Cardiac muscle cell (in vitro differentiated cells and primary cell): Measurements from ENCODE around the gene RALGPS2. TPM values are rescaled to one million over a fixed set of nuclear protein-coding genes. Genes with fewer than 3 reads are reported as not detected.

Source experiments
- DNase-seq, 2 donors: peaks; one replicate each; pipeline versions ENCODE4 v3.0.0 to v3.0.0-alpha.2; 2010 to 2017; ENCODE audit warnings: low read depth in 1 of 2, low spot score in 1 of 2
- H3K27ac ChIP-seq: fragments of 200-600 bp; sonication (generic); 2 replicates; pipeline ENCODE4 v1.5.1; 2016
- H3K27me3 ChIP-seq: fragments of 200-600 bp; sonication (generic); 2 replicates; pipeline ENCODE4 v1.6.0; 2016; ENCODE audit warnings: control low read depth
- H3K36me3 ChIP-seq: fragments of 200-600 bp; sonication (generic); 2 replicates; pipeline ENCODE4 v1.5.1; 2016; ENCODE audit warnings: control low read depth
- H3K4me1 ChIP-seq: fragments of 200-600 bp; sonication (generic); 2 replicates; pipeline ENCODE4 v1.8.1; 2017; ENCODE audit warnings: low read depth, mild to moderate bottlenecking, mixed run types
- H3K4me3 ChIP-seq: fragments of 200-600 bp; sonication (generic); 2 replicates; pipeline ENCODE4 v1.5.1; 2016; ENCODE audit warnings: mild to moderate bottlenecking
- H3K9me3 ChIP-seq: fragments of 200-600 bp; sonication (generic); 2 replicates; pipeline ENCODE4 v1.5.1; 2017; ENCODE audit warnings: low read depth, mild to moderate bottlenecking, control low read depth
- polyA plus RNA-seq: library from polyadenylated mRNA; unstranded; fragments of >200 nt; fragmentation: Nextera tagmentation; extraction: Ambion mirVana; gene quantifications from 2 replicates; pipeline ENCODE4 v1.2.1, GENCODE V29; 2016
- total RNA-seq: library from RNA; depleted of rRNA; stranded (reverse); fragments of >200 nt; gene quantifications from 2 replicates; pipeline ENCODE4 v1.2.3, GENCODE V29; 2016
- TF ChIP-seq, protein P1 (sequence below): IDR thresholded peaks from 2 replicates; pipeline ENCODE4 v1.5.1; 2012; ENCODE audit warnings: low read depth, mild to moderate bottlenecking, low read length

The RALGPS2 gene
- total and polyA plus RNA-seq, 2 experiments from 2014 or later: 10.3 to 27.3 TPM

DNA sequence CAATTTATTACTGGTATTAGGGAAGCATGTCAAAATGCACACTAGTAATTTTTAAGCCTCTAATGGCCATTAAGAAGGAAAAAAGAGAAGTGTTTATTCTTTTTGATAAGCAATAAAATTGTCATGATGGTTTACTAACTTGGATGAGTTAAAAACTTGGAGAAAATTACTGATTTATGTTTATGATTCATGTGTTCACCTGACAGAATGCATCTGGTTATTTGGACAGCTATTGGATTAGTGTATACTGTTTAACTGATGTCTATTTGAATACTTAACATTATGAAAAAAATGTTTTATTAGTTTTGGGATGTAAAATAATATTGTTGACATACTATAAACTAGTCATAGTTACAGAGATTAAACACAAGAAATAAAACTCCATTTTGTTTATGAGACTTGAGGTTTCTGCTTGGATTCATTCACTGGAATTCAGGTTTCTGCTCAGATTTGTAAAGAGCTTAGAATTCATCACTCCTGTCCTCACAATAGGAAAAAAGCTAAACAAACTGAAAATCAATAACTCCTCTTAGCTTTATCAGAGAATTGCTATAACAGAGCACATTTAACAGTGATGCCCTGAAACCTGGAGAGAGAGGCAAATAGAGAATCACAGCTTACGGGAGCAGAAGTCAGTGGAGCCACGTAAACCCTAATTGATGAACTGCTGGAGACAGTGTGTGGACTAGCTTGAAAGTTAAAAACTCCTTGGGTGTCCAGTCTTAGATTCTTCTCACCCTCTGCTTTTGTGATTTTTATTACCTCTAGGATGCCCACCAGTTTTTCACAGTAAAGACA, 56.7 kb downstream of the RALGPS2 start:
- no peak for DNase-seq
- peaks cover 10% of the 10 kb centered on the region for H3K36me3 ChIP-seq
- H3K27ac ChIP-seq: peak overlapping the region; percentile 27
- TF ChIP-seq, protein P1, sequence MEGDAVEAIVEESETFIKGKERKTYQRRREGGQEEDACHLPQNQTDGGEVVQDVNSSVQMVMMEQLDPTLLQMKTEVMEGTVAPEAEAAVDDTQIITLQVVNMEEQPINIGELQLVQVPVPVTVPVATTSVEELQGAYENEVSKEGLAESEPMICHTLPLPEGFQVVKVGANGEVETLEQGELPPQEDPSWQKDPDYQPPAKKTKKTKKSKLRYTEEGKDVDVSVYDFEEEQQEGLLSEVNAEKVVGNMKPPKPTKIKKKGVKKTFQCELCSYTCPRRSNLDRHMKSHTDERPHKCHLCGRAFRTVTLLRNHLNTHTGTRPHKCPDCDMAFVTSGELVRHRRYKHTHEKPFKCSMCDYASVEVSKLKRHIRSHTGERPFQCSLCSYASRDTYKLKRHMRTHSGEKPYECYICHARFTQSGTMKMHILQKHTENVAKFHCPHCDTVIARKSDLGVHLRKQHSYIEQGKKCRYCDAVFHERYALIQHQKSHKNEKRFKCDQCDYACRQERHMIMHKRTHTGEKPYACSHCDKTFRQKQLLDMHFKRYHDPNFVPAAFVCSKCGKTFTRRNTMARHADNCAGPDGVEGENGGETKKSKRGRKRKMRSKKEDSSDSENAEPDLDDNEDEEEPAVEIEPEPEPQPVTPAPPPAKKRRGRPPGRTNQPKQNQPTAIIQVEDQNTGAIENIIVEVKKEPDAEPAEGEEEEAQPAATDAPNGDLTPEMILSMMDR: no peak
- no peak overlapping the region for H3K4me3 ChIP-seq
- H3K9me3 ChIP-seq: no peaks in the 10 kb centered on the region
- no peaks in the 10 kb centered on the region for H3K4me1 ChIP-seq
- H3K27me3 ChIP-seq: no peaks in the 10 kb centered on the region

DNA sequence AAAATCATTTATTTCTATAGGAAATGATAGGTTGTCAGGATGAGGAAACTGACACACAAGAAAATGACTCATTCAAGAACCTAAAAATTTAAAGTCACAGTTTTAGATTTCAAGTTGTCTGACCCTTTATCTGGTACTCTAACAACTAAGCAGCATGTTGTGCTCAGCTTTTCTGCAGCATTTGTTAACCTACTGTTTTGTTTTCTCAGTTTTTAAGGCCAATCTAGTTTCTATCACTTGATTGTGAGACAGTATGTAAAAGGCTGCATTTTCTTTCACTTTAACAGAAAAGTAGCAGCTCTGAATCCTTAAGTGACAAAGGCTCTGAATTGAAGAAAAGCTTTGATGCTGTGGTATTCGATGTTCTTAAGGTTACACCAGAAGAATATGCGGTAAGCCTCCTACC, 59.1 kb downstream of the RALGPS2 start:
- no peak overlapping the region for H3K27ac ChIP-seq
- H3K9me3 ChIP-seq: no peaks in the 10 kb centered on the region
- no peak overlapping the region for H3K4me3 ChIP-seq
- peaks cover 10% of the 10 kb centered on the region for H3K36me3 ChIP-seq
- TF ChIP-seq, protein P1: no peak
- H3K4me1 ChIP-seq: no peaks in the 10 kb centered on the region
- no peaks in the 10 kb centered on the region for H3K27me3 ChIP-seq
- DNase-seq: no peak

DNA sequence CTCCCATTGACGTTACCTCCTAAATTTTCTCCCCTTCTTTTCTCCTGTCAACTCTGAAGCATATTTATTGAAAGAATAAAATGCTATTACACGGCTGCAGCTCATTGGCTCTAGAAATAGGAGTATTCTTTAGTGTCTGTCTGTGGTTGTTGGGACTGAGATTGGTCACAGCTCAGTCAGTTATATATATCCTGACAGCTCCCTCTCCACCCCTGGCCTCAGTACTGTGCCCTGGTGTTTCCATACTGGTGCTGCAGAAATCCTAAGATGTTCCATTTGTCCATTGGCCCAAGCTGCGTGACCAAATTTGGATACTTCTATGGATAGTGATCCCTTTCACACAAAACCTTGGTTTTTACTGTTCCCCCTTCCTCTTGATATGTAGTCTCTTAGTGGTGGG, 67.3 kb downstream of the RALGPS2 start:
- H3K9me3 ChIP-seq: no peaks in the 10 kb centered on the region
- DNase-seq: peak in 1 of 2 donors; percentile 9
- H3K36me3 ChIP-seq: no peaks in the 10 kb centered on the region
- H3K27me3 ChIP-seq: no peaks in the 10 kb centered on the region
- no peak overlapping the region for H3K4me3 ChIP-seq
- no peak overlapping the region for H3K27ac ChIP-seq
- TF ChIP-seq, protein P1: no peak
- H3K4me1 ChIP-seq: no peaks in the 10 kb centered on the region

DNA sequence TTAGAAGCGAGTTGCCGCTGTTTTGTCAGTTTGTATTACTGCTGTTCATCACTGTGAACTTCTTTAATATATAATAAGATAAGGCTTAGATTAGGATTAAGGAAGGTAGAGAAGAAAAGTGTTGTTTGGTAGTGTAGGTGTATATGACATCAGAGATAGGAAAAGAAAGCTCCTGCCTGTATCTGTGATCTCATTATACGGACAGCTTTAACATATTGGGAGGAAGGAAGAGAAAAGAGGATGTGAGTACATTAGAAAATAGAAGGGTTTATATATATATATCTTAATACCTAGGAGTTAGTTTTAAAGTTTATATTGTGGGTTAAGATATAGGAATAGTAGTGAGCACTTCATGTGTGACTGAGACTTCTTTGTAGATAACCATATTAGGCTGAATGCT, 71.0 kb downstream of the RALGPS2 start:
- Histone ChIP-seq H3K36me3 (no peaks in the 10 kb centered on the region), H3K9me3 (no peaks in the 10 kb centered on the region), H3K4me3 (no peak overlapping the region), H3K4me1 (no peaks in the 10 kb centered on the region), H3K27ac (no peak overlapping the region), H3K27me3 (no peaks in the 10 kb centered on the region)
- TF ChIP-seq, protein P1: no peak
- no peak for DNase-seq

DNA sequence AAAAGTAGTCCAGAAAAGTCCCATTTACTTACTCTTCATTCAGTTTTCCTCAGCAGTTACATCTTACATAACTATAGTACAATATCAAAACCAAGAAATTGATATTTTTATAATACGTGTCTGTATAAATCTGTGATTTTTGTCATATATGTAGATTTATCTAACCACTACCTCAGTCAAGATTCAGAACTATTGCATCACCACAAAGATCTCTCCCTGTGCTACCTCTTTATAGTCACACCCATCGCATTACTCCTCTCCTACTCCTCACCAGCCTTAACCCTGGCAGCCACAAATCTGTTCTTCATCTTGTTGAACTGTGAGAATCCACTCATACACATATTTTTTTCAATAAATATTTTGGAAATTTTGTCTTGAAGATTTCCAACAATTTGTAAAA, 72.5 kb downstream of the RALGPS2 start:
- no peak for DNase-seq
- Histone ChIP-seq H3K36me3 (no peaks in the 10 kb centered on the region), H3K4me3 (no peak overlapping the region), H3K27me3 (no peaks in the 10 kb centered on the region), H3K4me1 (no peaks in the 10 kb centered on the region), H3K27ac (no peak overlapping the region), H3K9me3 (no peaks in the 10 kb centered on the region)
- TF ChIP-seq, protein P1: no peak
